Measurements from ENCODE around the gene GPHN.

GPHN gene

DNA sequence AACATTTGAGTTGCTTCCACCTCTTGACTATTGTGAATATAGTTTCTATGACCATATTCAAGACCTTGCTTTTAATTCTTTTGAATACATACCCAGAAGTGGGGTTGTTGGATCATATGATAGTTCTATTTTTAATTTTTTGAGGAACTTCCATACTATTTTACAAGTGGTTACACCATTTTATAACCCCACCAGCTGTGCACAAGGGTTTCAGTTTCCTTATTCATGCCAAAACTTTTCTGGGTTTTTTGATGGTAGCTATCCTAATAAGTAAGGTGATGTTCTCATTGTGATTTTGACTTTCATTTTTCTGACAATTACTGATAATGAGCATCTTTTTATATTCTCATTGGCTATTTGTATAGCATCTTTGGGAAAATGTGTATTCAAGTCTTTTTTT, 571.9 kb downstream of the GPHN start:
- no peak for DNase-seq

DNA sequence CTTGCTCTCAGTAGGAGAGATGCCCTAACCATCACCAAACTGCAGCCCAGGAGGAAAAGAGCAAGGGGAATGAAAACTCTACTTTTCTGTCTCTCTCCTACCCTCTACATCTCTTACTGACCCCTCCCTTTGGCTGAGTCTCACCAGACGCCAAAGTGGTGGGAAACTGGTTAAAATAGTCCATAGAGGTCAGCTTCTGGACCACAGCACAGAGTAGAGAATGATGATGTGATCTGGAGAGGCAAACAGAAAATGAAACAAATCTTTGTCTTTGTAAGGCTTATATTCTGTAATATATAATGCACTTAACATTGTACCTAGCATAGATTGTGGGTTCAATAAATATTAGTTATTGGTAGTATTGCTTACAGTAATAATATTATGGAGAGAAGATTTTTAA, 600.3 kb downstream of the GPHN start:
- DNase-seq = no peak

- no peak for DNase-seq
Measured at GRCh38 chr14:67111022-67111421, 603.1 kb downstream of the GPHN start.

DNA sequence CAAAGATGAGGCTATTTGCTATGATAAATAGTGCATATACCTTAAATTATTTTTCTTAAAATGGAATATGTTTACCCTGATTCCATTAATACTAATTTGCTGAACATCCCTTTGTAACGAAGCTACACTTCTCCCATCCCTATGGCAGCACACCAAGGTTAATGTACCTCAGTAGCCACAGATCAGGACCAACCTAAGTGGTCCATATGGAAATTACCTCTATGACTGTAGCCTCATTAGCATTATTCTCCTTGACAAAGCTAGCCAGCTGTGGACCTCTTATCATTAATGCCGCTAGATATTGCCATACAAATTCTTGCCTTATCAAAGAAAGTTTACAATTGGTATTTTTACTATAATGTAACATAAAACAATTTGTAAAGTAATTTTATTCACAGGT, 604.4 kb downstream of the GPHN start:
- DNase-seq = no peak

DNA sequence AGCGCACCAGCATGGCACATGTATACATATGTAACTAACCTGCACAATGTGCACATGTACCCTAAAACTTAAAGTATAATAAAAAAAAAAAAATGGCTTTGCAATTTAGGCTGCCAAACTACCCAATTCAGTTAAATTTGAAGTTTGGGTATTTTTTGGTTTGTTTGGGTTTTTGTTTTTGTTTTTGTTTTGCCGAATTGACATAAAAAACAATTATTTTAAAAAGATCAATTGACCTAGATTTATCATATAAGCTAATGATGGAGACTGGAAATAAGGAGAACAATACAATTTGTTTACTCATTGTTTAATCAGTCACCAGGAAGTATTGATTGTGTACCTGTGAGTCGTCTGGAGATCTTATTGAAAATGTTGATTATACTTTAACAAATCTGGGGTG, 619.2 kb downstream of the GPHN start:
- DNase-seq = no peak

- no peak for DNase-seq
Measured at GRCh38 chr14:67129768-67130167, 621.8 kb downstream of the GPHN start.

DNA sequence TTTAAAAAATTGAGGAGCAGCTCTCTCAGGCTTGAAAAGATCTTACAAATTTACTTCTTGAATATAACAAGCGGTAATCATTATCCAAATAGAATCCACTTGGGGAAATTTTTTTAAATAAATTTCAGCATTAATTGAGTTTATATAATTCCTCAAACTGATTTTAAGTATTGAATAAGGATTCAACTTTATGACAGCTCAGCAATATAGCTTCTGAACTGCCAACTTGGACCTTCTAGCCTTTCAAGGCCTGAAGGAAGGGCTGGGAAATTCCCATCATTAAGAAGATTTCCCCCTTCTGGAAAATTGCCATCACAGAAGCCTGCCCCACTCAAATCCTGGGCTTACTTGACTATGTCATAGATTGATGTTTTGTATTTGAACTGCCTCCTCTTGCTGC, 623.7 kb downstream of the GPHN start:
- no peak for DNase-seq

DNA sequence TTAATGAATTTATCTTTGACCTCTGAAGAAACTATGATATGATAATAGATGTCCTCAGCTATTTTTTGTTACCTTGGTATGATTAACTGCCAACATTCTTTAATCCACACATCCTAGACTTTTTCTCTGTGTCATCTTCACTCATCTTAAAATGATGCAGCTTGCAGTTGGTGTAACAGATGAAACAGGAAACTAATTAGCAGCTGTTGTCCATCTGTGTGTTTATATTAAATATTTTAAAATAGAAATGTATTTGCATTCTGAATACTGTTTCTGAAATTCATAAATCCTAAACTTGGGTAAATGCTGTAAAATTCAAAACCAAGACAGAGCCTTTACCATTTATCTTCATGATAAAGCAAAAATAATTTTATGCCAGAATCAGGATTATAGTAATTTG, 625.2 kb downstream of the GPHN start:
- DNase-seq = no peak

DNA sequence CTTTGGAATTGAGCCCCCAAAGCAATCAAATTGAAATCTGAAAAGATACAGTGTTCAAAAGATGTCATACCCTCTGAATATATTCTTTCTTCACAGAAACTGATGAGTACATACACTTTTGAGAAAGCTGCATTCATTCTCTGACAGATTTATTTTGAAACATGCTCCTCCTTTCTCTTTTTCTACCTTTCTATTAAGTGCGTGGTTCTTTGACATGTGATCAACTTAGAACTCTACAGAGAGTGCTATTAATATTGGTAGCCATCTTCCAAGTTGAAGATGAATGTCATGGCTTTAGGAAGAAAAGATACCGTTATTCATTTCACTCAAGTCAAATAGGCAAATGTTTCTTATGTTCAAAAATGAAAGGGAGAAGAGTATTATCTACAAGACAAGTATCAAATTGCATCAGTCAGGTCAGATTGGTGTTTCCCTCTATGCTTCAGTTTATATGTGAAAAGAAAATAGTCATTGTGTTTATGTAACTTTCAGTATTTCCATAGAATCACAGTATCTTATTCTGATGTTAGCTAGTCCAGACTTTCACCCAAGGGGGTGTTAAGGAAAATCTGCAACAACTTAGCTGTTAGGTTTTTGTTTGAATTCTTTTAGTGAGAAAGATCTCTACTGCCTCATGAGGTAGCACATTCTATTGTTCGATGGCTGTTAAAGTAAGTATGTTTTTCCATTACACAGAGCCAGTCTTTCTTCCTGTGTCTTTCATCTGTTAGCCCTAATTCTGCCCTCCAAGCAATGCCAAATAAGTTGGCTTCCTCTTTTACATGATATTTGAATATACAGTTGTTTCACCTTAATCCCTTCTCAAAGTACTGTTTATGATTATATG, 625.9 kb downstream of the GPHN start:
- DNase-seq = no peak

DNA sequence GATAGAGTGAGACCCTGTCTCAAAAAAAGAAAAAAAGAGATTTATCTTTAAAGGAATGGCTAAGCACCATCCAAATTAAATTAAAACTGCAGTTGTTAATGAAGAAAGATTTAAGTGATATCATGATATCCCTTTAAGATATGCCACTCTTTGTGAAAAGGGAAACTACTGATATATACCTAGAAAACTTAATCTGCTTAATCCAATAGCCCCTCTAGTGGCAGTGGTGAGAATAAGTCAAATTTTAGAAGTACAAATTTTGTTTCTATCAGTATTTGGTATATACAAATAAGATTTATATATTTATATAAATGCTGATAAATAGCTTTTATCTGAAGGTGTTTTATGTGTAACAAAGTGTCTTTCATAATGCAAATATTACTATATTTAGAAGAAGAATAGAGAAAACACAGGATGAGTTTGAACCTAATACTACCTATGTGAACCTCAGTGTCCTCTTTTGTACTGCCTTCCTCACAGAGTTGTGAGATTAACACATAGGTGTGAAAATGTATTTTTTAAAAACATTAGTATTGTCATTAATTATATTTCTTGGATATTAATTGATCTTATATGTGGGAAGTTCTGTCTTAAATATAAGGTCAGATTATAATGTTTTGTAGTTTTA, 629.9 kb downstream of the GPHN start:
- no peak for DNase-seq

DNA sequence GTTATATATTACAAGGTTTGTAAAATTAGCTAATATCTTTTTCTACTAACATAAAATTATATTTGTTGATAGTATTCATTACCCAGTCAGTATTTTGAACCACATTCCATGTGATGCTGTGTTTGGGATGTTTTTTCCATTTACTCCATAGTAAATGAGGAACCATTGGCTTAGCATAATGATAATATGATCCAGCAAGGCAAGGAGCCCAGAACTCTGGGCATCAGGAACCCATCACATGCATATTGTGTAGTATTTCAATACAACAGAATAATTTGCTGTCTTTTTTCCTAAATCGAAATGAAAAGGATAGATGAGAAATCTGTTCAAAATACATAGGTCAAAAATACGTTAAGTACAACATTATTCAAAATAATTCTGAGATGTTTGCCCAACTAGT, 632.6 kb downstream of the GPHN start:
- DNase-seq = no peak

DNA sequence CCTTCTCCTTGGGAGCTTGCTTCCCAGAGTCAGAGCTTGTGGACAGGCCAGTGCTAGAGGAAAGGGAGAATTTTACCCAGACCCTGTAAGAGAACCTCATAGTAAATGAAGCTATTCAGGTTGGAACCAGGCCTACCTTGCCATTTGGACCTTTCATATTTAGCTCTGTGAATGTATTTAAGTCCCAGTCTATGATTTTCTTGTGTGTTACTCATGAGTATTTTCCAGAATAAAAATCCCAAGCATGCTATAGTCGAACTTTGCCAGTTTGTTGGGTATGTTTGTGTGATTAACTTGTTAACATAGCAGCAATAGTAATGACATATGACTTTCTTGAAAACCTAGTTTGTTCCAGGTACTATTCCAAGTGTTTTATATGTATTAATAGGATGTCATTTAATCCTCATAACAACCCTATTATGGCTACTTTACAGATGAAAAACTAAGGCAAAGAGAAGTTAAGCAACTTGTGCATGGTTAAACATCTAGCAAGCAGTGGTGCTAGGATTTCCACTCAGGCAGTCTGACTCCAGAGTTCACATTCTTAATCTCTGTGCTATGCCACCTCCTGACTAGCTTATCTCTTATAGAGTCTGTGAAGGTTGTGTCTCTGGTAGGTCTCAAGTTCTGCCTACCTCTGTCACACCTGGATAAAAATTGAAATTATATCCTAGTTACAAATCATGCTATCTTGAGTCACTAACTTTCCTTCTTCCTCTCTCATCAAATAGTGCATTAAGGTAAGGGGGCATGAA, 633.4 kb downstream of the GPHN start:
- DNase-seq = no peak

DNA sequence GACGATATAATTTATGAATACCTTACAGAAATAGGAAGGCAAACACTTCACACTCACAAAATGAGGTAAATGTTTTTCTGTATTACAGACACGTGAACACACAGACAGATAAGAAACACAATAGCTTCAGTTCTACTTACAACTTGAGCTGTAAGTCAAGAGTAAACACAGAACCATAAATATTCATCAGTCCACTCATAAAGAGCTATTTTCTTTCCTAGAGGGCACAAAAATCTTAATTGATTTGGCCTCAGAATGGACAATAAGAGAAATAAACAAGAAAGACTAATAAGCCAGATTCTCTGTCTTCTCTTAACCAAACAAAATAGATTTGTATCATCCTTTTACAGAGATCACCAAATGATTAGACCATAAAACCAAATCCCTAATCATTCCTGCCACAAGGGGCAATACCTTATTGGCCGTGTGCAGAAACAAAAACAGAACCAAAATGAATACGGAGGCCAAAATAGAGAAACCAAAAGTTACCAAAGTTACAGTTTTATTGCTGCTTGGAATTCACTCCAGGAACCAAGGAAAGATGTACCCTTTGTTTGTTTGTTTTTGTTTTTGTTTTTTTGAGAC, 643.2 kb downstream of the GPHN start:
- no peak for DNase-seq

- no peak for DNase-seq
Measured at GRCh38 chr14:67158566-67158965, 650.6 kb downstream of the GPHN start.

DNA sequence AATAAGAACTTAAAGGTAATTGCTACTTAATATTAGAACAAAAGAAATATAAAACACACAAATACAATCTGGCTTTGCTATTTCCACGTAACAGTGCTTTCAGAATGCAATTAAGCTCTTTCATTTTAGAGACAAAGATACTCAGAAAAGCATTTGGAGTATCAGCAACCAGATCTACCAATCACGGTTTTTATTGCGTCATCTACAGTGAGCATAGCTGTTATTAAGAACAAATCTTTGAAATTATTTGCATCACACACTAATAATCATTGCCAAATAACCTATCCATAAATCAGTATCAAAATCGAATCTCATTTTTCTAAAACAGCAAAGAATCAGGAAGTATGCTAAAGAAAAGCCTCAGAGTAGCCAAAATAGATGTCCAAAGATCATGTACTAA, 654.4 kb downstream of the GPHN start:
- DNase-seq = no peak

GRCh38 chr14:67166450-67166853, 658.5 kb downstream of the GPHN start:
- DNase-seq = peak; percentile 53

GRCh38 chr14:67167420-67168109, 659.6 kb downstream of the GPHN start:
- no peak for DNase-seq

DNA sequence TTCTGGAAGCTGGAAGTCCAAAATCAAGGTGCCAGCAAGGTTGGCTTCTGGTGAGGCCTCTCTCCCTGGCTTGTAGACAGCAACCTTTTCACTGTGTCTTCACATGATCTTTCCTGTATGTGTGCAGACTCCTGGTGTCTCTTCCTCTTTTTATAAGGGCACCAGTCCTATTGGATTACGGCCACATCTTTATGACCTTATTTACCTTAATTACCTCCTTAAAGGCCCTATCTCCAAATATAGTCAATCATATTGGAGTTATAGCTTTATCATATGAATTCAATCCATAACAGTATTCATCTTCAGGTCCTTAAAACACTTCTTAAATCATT, 660.1 kb downstream of the GPHN start:
- DNase-seq = no peak

- no peak for DNase-seq
Measured at GRCh38 chr14:67170660-67171059, 662.7 kb downstream of the GPHN start.

DNA sequence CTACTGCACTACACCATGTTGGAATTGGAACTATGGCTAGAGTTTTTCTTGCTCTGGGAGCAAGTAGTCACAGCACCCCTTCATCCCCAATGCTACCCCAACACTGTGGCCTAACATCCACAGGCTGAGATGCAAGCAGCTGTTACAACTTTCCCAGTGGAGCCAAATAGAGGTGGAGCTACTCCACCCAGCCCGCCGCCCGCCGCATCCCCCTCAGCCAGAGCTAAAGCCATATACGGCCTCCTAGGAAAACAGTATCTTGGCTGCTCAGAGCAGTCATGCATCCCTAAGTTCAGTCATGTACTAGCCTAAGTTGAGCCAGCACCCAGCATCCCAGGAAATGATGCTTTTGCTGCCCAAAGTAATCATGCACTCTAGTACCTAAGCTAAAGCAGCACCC, 664.1 kb downstream of the GPHN start:
- no peak for DNase-seq

DNA sequence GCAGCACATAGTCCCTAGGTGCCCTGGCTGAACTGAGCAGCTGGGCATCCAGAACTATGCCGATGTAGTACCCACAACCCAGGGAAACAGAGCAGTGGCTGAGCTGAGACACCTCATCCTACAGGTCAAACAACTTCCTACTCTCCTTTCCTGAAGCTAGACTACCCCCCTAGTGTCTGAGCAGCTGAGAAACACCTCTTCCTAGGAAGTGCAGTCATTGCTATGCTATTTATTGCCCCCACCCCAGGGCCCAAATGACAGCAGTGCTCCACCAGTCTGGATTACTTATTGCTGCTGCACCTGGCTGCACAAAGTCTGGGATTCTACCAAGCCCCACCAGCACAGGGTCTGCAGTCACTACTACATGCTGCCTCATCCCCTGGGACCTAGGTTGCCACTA, 664.6 kb downstream of the GPHN start:
- DNase-seq = no peak

DNA sequence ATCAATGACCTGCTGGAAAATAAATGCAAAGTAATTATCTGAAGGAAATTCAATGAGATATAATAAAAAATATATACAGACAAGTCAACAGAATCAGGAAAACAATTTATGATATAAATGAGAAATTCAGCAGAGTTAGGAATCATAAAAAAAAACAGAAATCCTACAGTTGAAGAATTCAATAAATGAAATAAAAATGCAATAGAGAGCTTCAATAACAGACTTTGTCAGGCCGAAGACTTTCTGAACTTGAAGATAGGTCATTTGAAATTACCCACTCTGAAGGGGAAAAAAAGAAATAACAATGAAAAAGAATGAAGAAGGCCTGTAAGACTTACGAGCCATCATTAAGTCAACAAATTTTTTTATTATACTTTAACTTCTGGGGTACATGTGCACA, 665.8 kb downstream of the GPHN start:
- no peak for DNase-seq

DNA sequence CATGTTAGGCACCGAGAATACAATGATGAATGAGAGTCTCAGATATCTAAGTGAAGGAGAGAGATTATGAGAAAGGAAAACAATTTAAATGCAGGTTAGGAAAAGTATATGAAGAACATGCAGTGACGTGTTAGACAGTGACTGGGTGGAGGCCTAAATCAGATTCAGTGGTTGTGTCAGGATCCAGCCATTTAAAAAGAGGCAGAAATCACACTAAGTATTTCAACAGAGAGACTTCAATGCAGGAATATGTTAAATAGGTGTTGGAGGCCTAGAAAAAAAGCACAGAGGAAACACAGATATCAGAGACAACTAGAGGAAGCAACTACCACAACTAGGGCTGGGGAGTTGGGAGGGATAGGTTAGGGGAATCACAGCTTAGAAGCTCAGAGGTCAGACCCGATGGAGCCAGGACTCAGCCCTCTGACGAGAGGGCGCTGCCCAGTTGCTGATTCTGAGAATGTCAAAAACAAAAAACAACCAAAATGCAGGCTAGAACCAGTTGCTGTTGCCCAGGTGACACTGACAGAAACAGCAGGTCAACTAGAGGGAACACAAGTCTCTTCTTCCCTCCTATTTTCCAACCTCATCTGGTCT, 678.3 kb downstream of the GPHN start:
- DNase-seq = no peak

Data from NCI-H1694 (cell line).